ENCODE results near the gene COG5.

- no peak for TF ChIP-seq FOXK2 (IDR thresholded peaks at IDR 0.05)
- TF ChIP-seq TARDBP (IDR thresholded peaks at IDR 0.05), result no peak
- TF ChIP-seq FOXM1 (IDR thresholded peaks at IDR 0.05; ENCODE audit: borderline replicate concordance), result no peak
- no peak for TF ChIP-seq FOXA1 (IDR thresholded peaks at IDR 0.05)
Observed at GRCh38 chr7:107392830-107393229, 170.9 kb downstream of the COG5 start.

All from HEK293T (cell line).